Measurements from ENCODE around the gene RFT1.

The RFT1 gene

GRCh38 chr3:53169045-53169831 lies 39.0 kb upstream of the RFT1 start:
- H3K4me3 ChIP-seq (replicated peaks; ENCODE audit: low read depth, low read length) = peak overlapping the region; percentile 27
- H3K27me3 ChIP-seq (replicated peaks; ENCODE audit: control insufficient read depth, insufficient read depth, low read length) = no peaks in the 10 kb centered on the region
- peaks cover 19% of the 10 kb centered on the region for H3K36me3 ChIP-seq (ENCODE audit: control insufficient read depth, insufficient read depth, low read length)
- no peak for TF ChIP-seq CTCF (IDR thresholded peaks at IDR 0.05; ENCODE audit: insufficient read depth, low read length, poor library complexity, severe bottlenecking)
- DNase-seq (ENCODE audit: extremely low read depth, insufficient read length) = peak; percentile 58

GRCh38 chr3:53168175-53168923 lies 38.1 kb upstream of the RFT1 start:
- H3K4me3 ChIP-seq (replicated peaks; ENCODE audit: low read depth, low read length) = peak overlapping the region; percentile 34
- no peak for TF ChIP-seq CTCF (IDR thresholded peaks at IDR 0.05; ENCODE audit: insufficient read depth, low read length, poor library complexity, severe bottlenecking)
- peaks cover 12% of the 10 kb centered on the region for H3K36me3 ChIP-seq (ENCODE audit: control insufficient read depth, insufficient read depth, low read length)
- DNase-seq (ENCODE audit: extremely low read depth, insufficient read length) = no peak
- no peaks in the 10 kb centered on the region for H3K27me3 ChIP-seq (replicated peaks; ENCODE audit: control insufficient read depth, insufficient read depth, low read length)

GRCh38 chr3:53167418-53168174 lies 37.4 kb upstream of the RFT1 start:
- TF ChIP-seq CTCF (IDR thresholded peaks at IDR 0.05; ENCODE audit: insufficient read depth, low read length, poor library complexity, severe bottlenecking) = no peak
- no peak for DNase-seq (ENCODE audit: extremely low read depth, insufficient read length)

GRCh38 chr3:53166781-53167291 lies 36.6 kb upstream of the RFT1 start:
- TF ChIP-seq CTCF (IDR thresholded peaks at IDR 0.05; ENCODE audit: insufficient read depth, low read length, poor library complexity, severe bottlenecking) = no peak
- H3K4me3 ChIP-seq (replicated peaks; ENCODE audit: low read depth, low read length) = peak overlapping the region; percentile 41
- no peak for DNase-seq (ENCODE audit: extremely low read depth, insufficient read length)
- peaks cover 10% of the 10 kb centered on the region for H3K36me3 ChIP-seq (ENCODE audit: control insufficient read depth, insufficient read depth, low read length)
- H3K27me3 ChIP-seq (replicated peaks; ENCODE audit: control insufficient read depth, insufficient read depth, low read length) = no peaks in the 10 kb centered on the region

More at GRCh38 chr3:53167418-53168174, 37.4 kb upstream of the RFT1 start:
- Histone ChIP-seq H3K36me3 (ENCODE audit: control insufficient read depth, insufficient read depth, low read length) (peaks cover 10% of the 10 kb centered on the region), H3K27me3 (replicated peaks; ENCODE audit: control insufficient read depth, insufficient read depth, low read length) (no peaks in the 10 kb centered on the region), H3K4me3 (replicated peaks; ENCODE audit: low read depth, low read length) (peak overlapping the region; percentile 41)

GRCh38 chr3:53166206-53166605 lies 36.0 kb upstream of the RFT1 start:
- TF ChIP-seq CTCF (IDR thresholded peaks at IDR 0.05; ENCODE audit: insufficient read depth, low read length, poor library complexity, severe bottlenecking) = no peak
- no peak for DNase-seq (ENCODE audit: extremely low read depth, insufficient read length)
- peak overlapping the region; percentile 41 for H3K4me3 ChIP-seq (replicated peaks; ENCODE audit: low read depth, low read length)
- H3K36me3 ChIP-seq (ENCODE audit: control insufficient read depth, insufficient read depth, low read length) = peaks cover 10% of the 10 kb centered on the region
- H3K27me3 ChIP-seq (replicated peaks; ENCODE audit: control insufficient read depth, insufficient read depth, low read length) = no peaks in the 10 kb centered on the region
